ENCODE measurements around the gene HSD17B14.
"Not testable (repeated sequence)": the region's sequence is repeated elsewhere in the genome, so short reads cannot be mapped to it uniquely, and the experiment has no call there.

The HSD17B14 gene

GRCh38 chr19:48867123-48867745 is 30.9 kb upstream of the HSD17B14 start:
- no peak for DNase-seq

GRCh38 chr19:48866692-48867091 is 30.4 kb upstream of the HSD17B14 start:
- no peak for DNase-seq

DNA sequence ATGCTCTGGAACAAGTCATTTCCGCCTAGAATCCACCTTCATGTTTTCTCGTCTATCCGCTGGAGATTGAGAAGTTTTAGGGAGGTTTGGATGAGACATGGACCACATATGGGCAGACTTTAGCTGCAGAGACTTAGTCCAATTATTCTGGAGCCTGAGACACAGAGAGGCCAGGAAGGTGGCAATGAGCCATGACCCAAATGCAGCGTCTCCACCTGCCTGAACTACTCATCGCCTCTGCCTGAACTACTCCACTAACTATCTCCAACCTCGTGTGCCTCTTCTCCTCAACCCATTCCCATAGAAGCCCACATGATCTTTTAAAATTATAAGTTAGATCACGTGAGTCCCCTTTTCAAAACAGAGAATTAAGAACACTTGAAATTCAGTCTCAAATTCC is 26.5 kb upstream of the HSD17B14 start:
- DNase-seq = no peak

- no peak for DNase-seq
These were observed 25.0 kb upstream of the HSD17B14 start for GRCh38 chr19:48861313-48861712.

DNA sequence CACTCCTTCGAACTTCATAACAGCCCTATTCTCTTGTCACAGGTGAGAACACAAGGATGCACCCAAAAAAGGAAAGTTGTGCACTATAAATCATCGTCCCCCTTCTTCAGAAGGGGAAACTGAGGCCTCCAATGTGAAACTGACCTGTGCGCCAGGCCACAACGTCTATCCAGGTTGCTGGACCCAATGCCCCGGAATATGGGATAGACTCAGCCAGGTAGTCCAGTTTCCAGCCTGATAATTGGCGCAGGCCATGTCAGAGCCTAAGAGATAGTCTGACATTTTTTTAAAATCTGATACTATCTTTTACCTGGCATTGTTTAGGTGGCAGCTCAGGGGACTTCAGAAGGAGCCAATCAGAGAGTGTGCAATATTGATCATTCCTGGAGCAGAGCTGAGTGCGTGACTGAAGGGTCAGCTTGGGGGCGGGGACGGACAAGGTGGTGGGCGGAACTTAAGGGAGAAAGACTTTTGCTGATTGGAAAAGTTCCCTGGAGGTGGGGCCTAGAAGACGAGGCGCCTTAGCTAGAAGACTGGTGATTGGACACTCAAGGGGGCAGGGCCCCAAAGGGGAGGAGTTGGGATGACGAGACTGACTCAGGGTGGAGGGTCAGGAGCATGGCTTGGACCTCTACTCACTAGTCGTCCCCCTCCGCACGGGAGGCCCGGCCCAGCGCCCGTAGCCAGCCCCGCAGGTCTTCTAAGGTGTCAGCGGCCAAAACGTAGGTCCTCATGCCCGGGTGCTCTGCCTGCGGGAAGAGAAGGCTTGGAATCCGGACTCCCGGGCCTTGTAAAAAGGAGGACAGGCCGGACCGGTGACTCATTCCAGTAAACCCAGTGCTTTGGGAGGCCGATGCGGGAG is 23.7 kb upstream of the HSD17B14 start:
- peak; percentile 74 for DNase-seq

DNA sequence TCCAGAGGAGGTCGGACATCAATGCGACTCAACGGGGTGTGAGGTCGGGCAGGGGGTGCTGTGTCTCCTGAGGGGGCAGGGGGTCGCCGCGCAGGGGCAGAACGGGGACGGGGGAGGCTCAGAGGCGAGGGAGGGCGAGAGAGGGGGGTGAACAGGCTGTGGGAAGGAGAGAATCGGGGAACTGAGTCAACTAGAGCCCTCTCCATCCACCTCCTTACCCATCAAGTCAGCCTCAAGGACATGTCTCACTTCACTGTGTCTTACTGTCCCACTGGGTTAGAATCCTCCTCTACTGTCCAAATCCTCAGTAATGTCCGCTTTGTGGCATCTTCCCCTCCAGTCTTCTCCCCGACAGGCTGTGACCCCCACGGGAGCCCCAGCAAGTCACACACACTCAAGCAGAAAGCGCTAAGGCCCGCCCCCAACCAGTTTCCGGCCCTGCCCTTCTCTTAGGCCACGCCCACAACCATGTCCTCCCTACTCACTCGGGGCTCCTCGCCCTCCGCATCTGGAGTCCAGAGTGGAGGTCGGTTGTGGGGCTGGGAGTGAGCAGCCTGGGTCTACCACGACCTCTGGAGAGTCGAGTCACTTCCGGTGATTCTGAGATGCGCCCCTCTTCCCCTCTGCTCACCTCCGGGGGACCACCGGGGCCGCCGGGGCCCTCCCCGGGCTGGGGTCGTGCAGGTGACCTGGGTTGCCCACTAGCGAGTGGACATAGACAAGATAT is 22.9 kb upstream of the HSD17B14 start:
- no peak for DNase-seq

- no peak for DNase-seq
These were observed 20.6 kb upstream of the HSD17B14 start for GRCh38 chr19:48856921-48857320.

GRCh38 chr19:48854103-48854502 is 17.8 kb upstream of the HSD17B14 start:
- DNase-seq = no peak

DNA sequence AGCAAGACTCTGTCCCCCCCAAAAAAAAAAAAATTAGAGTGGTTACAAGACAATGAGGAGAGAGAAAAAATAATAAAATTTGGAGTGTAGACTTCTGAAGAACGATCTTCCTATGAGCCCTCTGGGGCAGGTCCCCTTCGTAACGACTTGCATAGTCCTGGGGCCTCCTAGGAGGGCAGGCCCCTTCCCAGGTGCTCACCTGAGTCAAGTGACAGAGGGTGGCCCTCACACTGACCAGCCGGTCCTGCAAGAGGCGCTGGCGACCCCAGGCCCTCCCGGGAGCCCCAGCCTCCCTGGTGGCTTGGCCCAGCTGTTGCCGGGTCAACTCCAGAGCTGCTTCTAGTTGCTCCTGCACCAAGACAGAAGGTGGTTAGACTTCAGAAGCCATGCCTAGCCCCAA is 17.2 kb upstream of the HSD17B14 start:
- DNase-seq = no peak

GRCh38 chr19:48852292-48852691 is 16.0 kb upstream of the HSD17B14 start:
- DNase-seq = no peak

- DNase-seq = not testable (repeated sequence)
These were observed 10.4 kb upstream of the HSD17B14 start for GRCh38 chr19:48846659-48847058.

GRCh38 chr19:48845384-48845783 is 9.1 kb upstream of the HSD17B14 start:
- no peak for DNase-seq

DNA sequence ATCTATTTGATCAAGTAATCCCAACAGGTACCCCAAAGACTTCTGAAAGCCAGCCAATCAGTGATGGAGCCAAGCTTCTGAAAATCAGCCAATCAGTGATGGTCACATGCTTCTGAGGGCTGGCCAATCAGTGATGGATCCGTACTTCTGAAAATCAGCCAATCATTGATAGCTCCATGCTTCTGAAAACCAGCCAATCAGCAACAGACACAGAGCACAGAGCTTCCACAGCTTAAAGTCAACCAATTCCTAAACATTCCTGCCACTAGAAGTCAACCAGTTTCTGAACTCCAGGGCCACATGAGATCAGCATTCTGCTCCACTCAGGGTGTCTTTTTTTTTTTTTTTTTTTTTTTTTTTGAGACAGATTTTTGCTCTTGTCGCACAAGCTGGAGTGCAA is 8.2 kb upstream of the HSD17B14 start:
- DNase-seq = peak; percentile 67

DNA sequence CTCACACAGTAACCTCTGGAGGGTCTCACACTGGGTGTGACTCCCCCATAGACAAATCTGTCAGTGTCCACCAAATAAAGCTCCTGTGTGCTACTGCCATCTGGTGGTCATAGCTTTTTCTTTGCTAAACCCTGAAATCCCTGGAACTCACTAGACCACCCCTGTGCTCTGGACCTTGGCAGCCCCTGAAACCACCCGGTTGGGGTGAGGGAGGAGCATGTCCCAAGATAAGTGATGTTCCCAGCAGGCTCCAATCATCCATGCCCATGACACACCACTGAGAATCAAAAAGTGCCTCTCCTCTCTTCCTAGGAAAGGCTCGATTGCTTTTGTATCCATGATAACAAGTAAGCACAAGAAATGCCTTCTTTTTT is 6.5 kb upstream of the HSD17B14 start:
- peak; percentile 68 for DNase-seq

DNA sequence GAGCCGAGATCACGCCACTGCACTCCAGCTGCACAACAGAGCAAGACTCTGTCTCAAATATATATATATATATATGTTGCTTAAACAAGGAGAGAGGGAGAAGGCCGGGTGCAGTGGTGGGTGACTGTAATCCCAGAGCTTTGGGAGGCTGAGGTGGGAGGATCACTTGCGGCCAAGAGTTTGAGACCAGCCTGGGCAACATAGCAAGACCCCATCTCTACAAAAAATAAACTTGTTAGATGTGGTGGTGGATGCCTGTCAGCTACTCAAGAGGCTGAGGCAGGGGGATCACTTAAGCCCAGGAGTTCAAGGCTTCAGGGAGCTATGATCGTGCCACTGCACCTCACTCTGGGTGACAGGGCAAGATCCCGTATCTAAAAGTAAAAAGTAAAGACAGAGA is 5.3 kb upstream of the HSD17B14 start:
- no peak for DNase-seq

- no peak for DNase-seq
These were observed 4.8 kb upstream of the HSD17B14 start for GRCh38 chr19:48841047-48841446.

DNA sequence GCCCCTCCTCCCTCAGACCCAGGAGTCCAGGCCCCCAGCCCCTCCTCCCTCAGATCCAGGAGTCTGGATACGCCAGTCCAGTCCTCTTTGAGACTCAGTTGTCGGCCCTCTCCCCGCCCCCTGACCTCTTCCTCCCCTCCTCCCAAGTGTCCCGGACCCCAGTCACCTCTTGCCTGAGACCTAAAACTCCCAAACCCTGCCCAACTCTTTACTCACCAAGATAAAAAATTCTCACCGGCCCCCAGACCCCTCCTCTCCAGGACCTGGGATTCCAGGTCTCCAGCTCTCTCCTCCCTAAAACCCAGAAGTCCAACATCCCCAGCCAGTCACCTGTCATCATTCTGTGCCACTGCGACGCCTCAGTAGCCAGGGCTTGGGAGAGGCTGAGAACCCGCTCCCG is 1.4 kb upstream of the HSD17B14 start:
- no peak for DNase-seq

DNA sequence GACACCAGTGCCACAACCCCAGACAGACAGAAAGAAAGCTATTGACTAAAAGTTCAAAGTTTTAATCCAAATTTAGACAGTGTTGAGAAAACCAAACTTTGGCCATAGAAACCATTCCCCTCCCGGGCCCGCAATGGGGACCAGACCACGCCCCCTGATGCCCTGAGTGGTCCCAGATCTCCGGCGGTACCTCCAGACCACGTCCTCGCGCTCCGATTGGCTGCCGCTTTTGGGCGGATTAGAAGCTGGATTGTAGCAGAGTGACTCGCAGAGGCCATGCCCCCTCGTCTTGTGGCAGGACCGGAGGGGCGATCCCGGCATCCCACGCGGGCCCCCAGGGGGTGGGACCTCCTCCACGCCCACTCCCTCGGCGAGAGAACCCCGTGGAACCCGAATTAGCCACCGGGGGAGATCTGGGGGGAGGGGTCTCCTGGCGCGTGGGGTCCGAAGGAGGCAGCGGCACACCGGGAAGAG is 797 bp upstream of the HSD17B14 start:
- peak; percentile 98 for DNase-seq

DNA sequence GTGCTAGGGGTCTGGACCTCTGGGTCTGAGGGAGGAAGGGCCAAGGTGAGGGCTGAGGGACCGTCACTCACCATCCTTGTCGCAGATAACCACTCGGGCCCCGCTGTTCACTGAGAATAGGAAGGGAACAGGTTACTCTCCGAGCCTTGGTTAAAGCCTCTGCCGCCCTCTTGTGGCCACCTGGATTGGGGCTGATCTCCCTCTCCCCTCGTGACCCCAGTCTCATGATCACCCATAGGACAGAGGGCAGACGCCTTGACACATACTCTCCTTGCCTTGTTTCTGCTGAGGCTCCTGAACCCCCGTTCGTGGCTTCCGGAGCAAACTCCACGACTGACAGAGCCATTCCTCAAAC is 580 bp downstream of the HSD17B14 start:
- peak; percentile 97 for DNase-seq

- no peak for DNase-seq
These were observed 2.3 kb downstream of the HSD17B14 start for GRCh38 chr19:48833977-48834376.

DNA sequence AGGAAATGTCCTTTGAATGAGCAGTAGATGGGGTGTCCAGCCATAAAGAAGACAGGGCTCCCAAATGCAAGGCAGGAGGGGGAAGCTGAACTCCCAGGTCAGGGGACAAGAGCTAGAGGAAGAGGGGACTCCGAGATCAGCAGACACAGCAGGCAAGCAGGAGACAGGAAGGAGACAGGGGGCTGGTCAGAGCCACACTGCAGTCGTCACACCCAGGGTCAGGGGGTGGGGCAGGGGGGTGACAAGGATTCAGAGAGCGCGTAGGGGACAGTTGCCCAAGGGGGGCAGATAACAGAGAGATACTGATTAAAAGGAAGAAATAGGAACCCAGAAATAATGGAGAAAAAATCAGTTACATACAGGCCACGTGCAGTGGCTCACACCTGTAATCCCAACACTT is 3.2 kb downstream of the HSD17B14 start:
- no peak for DNase-seq

- no peak for DNase-seq
These were observed 5.3 kb downstream of the HSD17B14 start for GRCh38 chr19:48830965-48831364.

DNA sequence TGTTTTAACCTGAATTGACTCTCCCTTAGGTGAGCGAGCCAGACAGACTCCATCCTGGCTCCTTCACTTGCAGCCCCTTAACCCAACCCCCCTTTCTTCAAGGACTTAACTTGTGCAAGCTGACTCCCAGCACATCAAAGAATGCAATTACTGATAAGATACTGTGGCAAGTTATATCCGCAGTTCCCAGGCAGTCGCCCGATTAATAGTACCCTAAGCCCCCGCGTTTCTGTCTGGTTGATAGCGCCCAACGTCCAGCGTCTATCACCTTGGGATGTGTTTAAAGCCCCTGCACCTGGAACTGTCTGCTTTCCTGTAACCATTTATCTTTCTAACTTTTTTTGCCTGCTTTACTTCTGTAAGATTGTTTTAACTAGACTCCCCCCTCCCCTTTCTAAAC is 6.2 kb downstream of the HSD17B14 start:
- no peak for DNase-seq

GRCh38 chr19:48826606-48827020 is 9.7 kb downstream of the HSD17B14 start:
- DNase-seq = no peak
